Hematopoietic multipotent progenitor cell treated with erythropoietin and hydrocortisone succinate and interleukin-3 and kit ligand, for 15 days (in vitro differentiated cells): ENCODE results near the gene REG3G.

Experiments
- DNase-seq: peaks from one replicate; pipeline ENCODE4 v3.0.0-alpha.2; 2015; ENCODE audit warnings: low spot score

REG3G gene

GRCh38 chr2:79025421-79025820 is at the start of gene REG3G:
Gene REG3G, plus strand, starts transcription at chr2:79025702. Its CDS starts 392 bp downstream, at chr2:79026094.
- DNase-seq = no peak

GRCh38 chr2:78977661-78978145 is 47.8 kb upstream of the REG3G start:
- no peak for DNase-seq

GRCh38 chr2:78978340-78978739 is 47.2 kb upstream of the REG3G start:
- no peak for DNase-seq

- DNase-seq = peak; percentile 18
Observed at GRCh38 chr2:78979380-78980151, 45.9 kb upstream of the REG3G start.

- no peak for DNase-seq
Observed at GRCh38 chr2:78980152-78980465, 45.4 kb upstream of the REG3G start.

- no peak for DNase-seq
Observed at GRCh38 chr2:78980871-78981270, 44.6 kb upstream of the REG3G start.

- DNase-seq = no peak
Observed at GRCh38 chr2:78982638-78983330, 42.7 kb upstream of the REG3G start.

GRCh38 chr2:78984386-78984785 is 41.1 kb upstream of the REG3G start:
- DNase-seq = no peak

GRCh38 chr2:78985558-78985957 is 39.9 kb upstream of the REG3G start:
- no peak for DNase-seq

- no peak for DNase-seq
Observed at GRCh38 chr2:78989051-78989450, 36.5 kb upstream of the REG3G start.

GRCh38 chr2:78992451-78992806 is 33.1 kb upstream of the REG3G start:
- DNase-seq = no peak

GRCh38 chr2:78992807-78993517 is 32.5 kb upstream of the REG3G start:
- no peak for DNase-seq

GRCh38 chr2:78993518-78994148 is 31.9 kb upstream of the REG3G start:
- DNase-seq = no peak

GRCh38 chr2:78994789-78995188 is 30.7 kb upstream of the REG3G start:
- DNase-seq = no peak

GRCh38 chr2:78999406-78999805 is 26.1 kb upstream of the REG3G start:
- DNase-seq = no peak

- DNase-seq = no peak
Observed at GRCh38 chr2:79000008-79000576, 25.4 kb upstream of the REG3G start.

- no peak for DNase-seq
Observed at GRCh38 chr2:79001285-79001684, 24.2 kb upstream of the REG3G start.

- DNase-seq = no peak
Observed at GRCh38 chr2:79004680-79005079, 20.8 kb upstream of the REG3G start.

- DNase-seq = no peak
Observed at GRCh38 chr2:79005216-79005615, 20.3 kb upstream of the REG3G start.

GRCh38 chr2:79009388-79009787 is 16.1 kb upstream of the REG3G start:
- DNase-seq = no peak

- no peak for DNase-seq
Observed at GRCh38 chr2:79011496-79011895, 14.0 kb upstream of the REG3G start.

GRCh38 chr2:79013629-79014028 is 11.9 kb upstream of the REG3G start:
- no peak for DNase-seq
